Memory B cell (primary cell): Measurements from ENCODE around the gene TSPAN15.

ENCODE experiments used
- ATAC-seq: fragments of 150-1000 bp; cut with Tn5 transposase; 2 replicates; pipeline ENCODE4 v1.10.0; 2021; ENCODE audit warnings: low read depth, mild to moderate bottlenecking, moderate library complexity
- DNase-seq, 2 donors: peaks; one replicate each; pipeline ENCODE4 v3.0.0; 2022; ENCODE audit warnings: low spot score in 2 of 2
- H3K27ac Mint-ChIP-seq: one replicate; pipeline ENCODE4 v1.8.0; 2022; ENCODE audit warnings: mild to moderate bottlenecking, moderate library complexity, mixed read lengths
- H3K27me3 Mint-ChIP-seq: one replicate; pipeline ENCODE4 v1.8.0; 2022; ENCODE audit warnings: mixed read lengths
- H3K36me3 Mint-ChIP-seq: one replicate; pipeline ENCODE4 v1.8.0; 2022; ENCODE audit warnings: mild to moderate bottlenecking, mixed read lengths
- H3K4me1 Mint-ChIP-seq: one replicate; pipeline ENCODE4 v1.8.0; 2022; ENCODE audit warnings: mixed read lengths
- H3K4me3 Mint-ChIP-seq: one replicate; pipeline ENCODE4 v1.8.0; 2022; ENCODE audit warnings: mild to moderate bottlenecking, moderate library complexity, mixed read lengths
- H3K9me3 Mint-ChIP-seq: one replicate; pipeline ENCODE4 v1.8.0; 2022; ENCODE audit warnings: mixed read lengths

TSPAN15 gene

GRCh38 chr10:69497611-69498390 lies 46.5 kb downstream of the TSPAN15 start:
- ATAC-seq (no peak), DNase-seq (no peak)
- Mint-ChIP-seq H3K27me3 (peaks cover 20% of the 10 kb centered on the region), H3K4me1 (no peaks in the 10 kb centered on the region), H3K36me3 (no peaks in the 10 kb centered on the region), H3K4me3 (no peak overlapping the region), H3K27ac (no peak overlapping the region), H3K9me3 (no peaks in the 10 kb centered on the region)

- H3K27ac Mint-ChIP-seq = no peak overlapping the region
- no peaks in the 10 kb centered on the region for H3K4me1 Mint-ChIP-seq
- DNase-seq (no peak), ATAC-seq (no peak)
- no peaks in the 10 kb centered on the region for H3K9me3 Mint-ChIP-seq
- peaks cover 20% of the 10 kb centered on the region for H3K27me3 Mint-ChIP-seq
- no peak overlapping the region for H3K4me3 Mint-ChIP-seq
- no peaks in the 10 kb centered on the region for H3K36me3 Mint-ChIP-seq
These were observed 47.6 kb downstream of the TSPAN15 start for GRCh38 chr10:69498711-69499471.

- no peak for DNase-seq
- no peak overlapping the region for H3K27ac Mint-ChIP-seq
These were observed 48.7 kb downstream of the TSPAN15 start for GRCh38 chr10:69499726-69500689.

GRCh38 chr10:69500864-69501468 lies 49.7 kb downstream of the TSPAN15 start:
- DNase-seq (no peak), ATAC-seq (no peak)
- Mint-ChIP-seq H3K27ac (no peak overlapping the region), H3K4me3 (no peak overlapping the region), H3K27me3 (peaks cover 19% of the 10 kb centered on the region), H3K4me1 (no peaks in the 10 kb centered on the region), H3K36me3 (no peaks in the 10 kb centered on the region), H3K9me3 (no peaks in the 10 kb centered on the region)

More at GRCh38 chr10:69499726-69500689, 48.7 kb downstream of the TSPAN15 start:
- no peak for ATAC-seq
- Mint-ChIP-seq H3K36me3 (no peaks in the 10 kb centered on the region), H3K4me1 (no peaks in the 10 kb centered on the region), H3K9me3 (no peaks in the 10 kb centered on the region), H3K27me3 (peaks cover 20% of the 10 kb centered on the region), H3K4me3 (no peak overlapping the region)

GRCh38 chr10:69501657-69502056 lies 50.4 kb downstream of the TSPAN15 start:
- DNase-seq (no peak), ATAC-seq (no peak)
- H3K36me3 Mint-ChIP-seq = no peaks in the 10 kb centered on the region
- peaks cover 23% of the 10 kb centered on the region for H3K27me3 Mint-ChIP-seq
- no peak overlapping the region for H3K4me3 Mint-ChIP-seq
- no peaks in the 10 kb centered on the region for H3K9me3 Mint-ChIP-seq
- no peaks in the 10 kb centered on the region for H3K4me1 Mint-ChIP-seq
- no peak overlapping the region for H3K27ac Mint-ChIP-seq

GRCh38 chr10:69502589-69502988 lies 51.3 kb downstream of the TSPAN15 start:
- DNase-seq (no peak), ATAC-seq (no peak)
- Mint-ChIP-seq H3K9me3 (no peaks in the 10 kb centered on the region), H3K27ac (no peak overlapping the region), H3K36me3 (no peaks in the 10 kb centered on the region), H3K4me3 (no peak overlapping the region), H3K4me1 (peaks cover 2% of the 10 kb centered on the region), H3K27me3 (peaks cover 20% of the 10 kb centered on the region)

GRCh38 chr10:69503001-69503895 lies 52.0 kb downstream of the TSPAN15 start:
- no peak for DNase-seq
- Mint-ChIP-seq H3K4me3 (no peak overlapping the region), H3K4me1 (peaks cover 6% of the 10 kb centered on the region), H3K27me3 (peaks cover 17% of the 10 kb centered on the region), H3K27ac (no peak overlapping the region), H3K36me3 (no peaks in the 10 kb centered on the region), H3K9me3 (no peaks in the 10 kb centered on the region)
- no peak for ATAC-seq

GRCh38 chr10:69503896-69504265 lies 52.6 kb downstream of the TSPAN15 start:
- Mint-ChIP-seq H3K4me3 (no peak overlapping the region), H3K27me3 (peaks cover 13% of the 10 kb centered on the region), H3K27ac (no peak overlapping the region), H3K36me3 (no peaks in the 10 kb centered on the region), H3K9me3 (no peaks in the 10 kb centered on the region), H3K4me1 (peaks cover 6% of the 10 kb centered on the region)
- no peak for ATAC-seq
- DNase-seq = no peak

- Mint-ChIP-seq H3K4me1 (peaks cover 6% of the 10 kb centered on the region), H3K27ac (no peak overlapping the region), H3K36me3 (no peaks in the 10 kb centered on the region), H3K27me3 (peaks cover 14% of the 10 kb centered on the region), H3K9me3 (no peaks in the 10 kb centered on the region), H3K4me3 (no peak overlapping the region)
- no peak for ATAC-seq
- no peak for DNase-seq
These were observed 53.4 kb downstream of the TSPAN15 start for GRCh38 chr10:69504576-69505250.

GRCh38 chr10:69505636-69506318 lies 54.5 kb downstream of the TSPAN15 start:
- Mint-ChIP-seq H3K27me3 (peaks cover 9% of the 10 kb centered on the region), H3K36me3 (no peaks in the 10 kb centered on the region), H3K4me1 (peaks cover 6% of the 10 kb centered on the region), H3K27ac (no peak overlapping the region), H3K9me3 (no peaks in the 10 kb centered on the region), H3K4me3 (no peak overlapping the region)
- DNase-seq (no peak), ATAC-seq (no peak)

GRCh38 chr10:69506487-69506833 lies 55.2 kb downstream of the TSPAN15 start:
- Mint-ChIP-seq H3K4me1 (peaks cover 6% of the 10 kb centered on the region), H3K27me3 (peaks cover 7% of the 10 kb centered on the region), H3K9me3 (no peaks in the 10 kb centered on the region), H3K36me3 (no peaks in the 10 kb centered on the region), H3K27ac (no peak overlapping the region), H3K4me3 (no peak overlapping the region)
- ATAC-seq = no peak
- DNase-seq = no peak
